Endothelial cell (in vitro differentiated cells): ENCODE measurements around the gene SELENON. TPM values are rescaled to one million over a fixed set of nuclear protein-coding genes. Genes with fewer than 3 reads are reported as not detected.

Experiments used
- DNase-seq: peaks from one replicate; pipeline ENCODE4 v3.0.0; 2021; ENCODE audit warnings: low spot score
- H3K27ac Mint-ChIP-seq: one replicate; pipeline ENCODE4 v1.8.0; 2021; ENCODE audit warnings: mixed read lengths, inconsistent platforms; ENCODE audit not compliant: unreplicated experiment
- H3K27me3 Mint-ChIP-seq: one replicate; pipeline ENCODE4 v1.8.0; 2021; ENCODE audit warnings: mild to moderate bottlenecking, moderate library complexity, mixed read lengths, inconsistent platforms; ENCODE audit not compliant: unreplicated experiment
- H3K36me3 Mint-ChIP-seq: one replicate; pipeline ENCODE4 v1.8.0; 2021; ENCODE audit warnings: mild to moderate bottlenecking, low read depth, mixed read lengths, inconsistent platforms; ENCODE audit not compliant: unreplicated experiment
- H3K4me1 Mint-ChIP-seq: one replicate; pipeline ENCODE4 v1.8.0; 2021; ENCODE audit warnings: mild to moderate bottlenecking, mixed read lengths, inconsistent platforms; ENCODE audit not compliant: unreplicated experiment
- H3K4me3 Mint-ChIP-seq: one replicate; pipeline ENCODE4 v1.8.0; 2021; ENCODE audit warnings: mild to moderate bottlenecking, mixed read lengths, inconsistent platforms; ENCODE audit not compliant: unreplicated experiment
- H3K9me3 Mint-ChIP-seq: one replicate; pipeline ENCODE4 v1.8.0; 2021; ENCODE audit warnings: mixed read lengths, inconsistent platforms; ENCODE audit not compliant: unreplicated experiment
- total RNA-seq: library from RNA; stranded (reverse); fragmentation: NEBNext Ultra II Directional; extraction: Animal tissue kit (Norgen Biotek cat#: 25700); gene quantifications from one replicate; pipeline ENCODE4 v1.2.1, GENCODE V29; 2021; ENCODE audit not compliant: unreplicated experiment
- TF ChIP-seq, protein P1 (sequence below): fragments of 200-600 bp; sonication (generic); IDR thresholded peaks from one replicate; pipeline ENCODE4 v1.5.0; 2021; ENCODE audit warnings: antibody characterized with exemption; ENCODE audit not compliant: unreplicated experiment

The SELENON gene
- total RNA-seq, 1 donor from 2014 or later = 284 TPM

DNA sequence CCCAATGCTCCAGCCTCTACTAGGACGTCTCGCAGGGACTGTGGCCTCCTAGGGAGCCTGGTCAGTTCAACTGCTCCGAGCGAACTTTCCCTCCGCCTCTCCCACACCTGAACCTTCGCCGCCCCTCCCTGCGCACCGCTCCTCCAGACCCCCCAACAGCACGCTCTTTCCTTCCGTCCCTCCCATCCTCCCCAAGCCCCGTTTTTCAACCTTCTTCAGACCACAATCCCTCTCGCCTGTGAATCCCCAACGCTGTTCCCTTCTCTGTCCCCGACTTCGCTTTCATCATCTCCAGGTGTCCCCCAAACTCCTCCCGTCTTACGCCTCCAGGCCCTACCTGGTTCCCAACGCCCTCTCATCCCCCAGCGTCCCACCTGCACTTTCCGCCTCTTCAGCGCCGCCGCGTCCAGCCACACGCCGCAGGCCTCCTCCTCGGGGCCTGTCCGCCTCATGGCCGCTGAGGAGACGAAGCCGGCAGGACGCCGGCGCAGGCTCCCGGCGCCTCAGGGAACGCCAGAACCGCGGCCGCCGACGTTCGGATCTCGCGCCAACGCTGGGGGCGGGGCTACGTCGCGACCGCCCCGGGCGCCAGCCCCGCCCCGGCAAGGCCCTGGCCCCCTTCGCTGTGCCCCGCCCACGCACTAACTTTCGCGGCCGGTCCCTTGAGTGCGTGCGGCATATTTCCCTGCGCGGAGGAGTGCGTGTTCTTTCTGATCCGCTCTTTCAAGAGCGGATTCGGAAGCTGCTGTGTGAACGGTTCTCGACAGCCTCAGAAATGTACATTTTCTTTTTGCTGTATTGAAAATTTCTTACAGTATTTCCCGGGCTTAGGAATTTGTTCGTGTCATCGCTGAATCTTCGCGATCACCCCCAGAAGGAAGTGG lies 59.2 kb downstream of the SELENON start, which contains the start of gene AUNIP:
AUNIP (minus strand) TSS at position 552 of the 884 bp plus-strand sequence; CDS start at position 452, 100 bp downstream.
- Mint-ChIP-seq H3K27me3 (peaks cover 8% of the 10 kb centered on the region), H3K4me1 (peaks cover 15% of the 10 kb centered on the region)
- TF ChIP-seq, protein P1, sequence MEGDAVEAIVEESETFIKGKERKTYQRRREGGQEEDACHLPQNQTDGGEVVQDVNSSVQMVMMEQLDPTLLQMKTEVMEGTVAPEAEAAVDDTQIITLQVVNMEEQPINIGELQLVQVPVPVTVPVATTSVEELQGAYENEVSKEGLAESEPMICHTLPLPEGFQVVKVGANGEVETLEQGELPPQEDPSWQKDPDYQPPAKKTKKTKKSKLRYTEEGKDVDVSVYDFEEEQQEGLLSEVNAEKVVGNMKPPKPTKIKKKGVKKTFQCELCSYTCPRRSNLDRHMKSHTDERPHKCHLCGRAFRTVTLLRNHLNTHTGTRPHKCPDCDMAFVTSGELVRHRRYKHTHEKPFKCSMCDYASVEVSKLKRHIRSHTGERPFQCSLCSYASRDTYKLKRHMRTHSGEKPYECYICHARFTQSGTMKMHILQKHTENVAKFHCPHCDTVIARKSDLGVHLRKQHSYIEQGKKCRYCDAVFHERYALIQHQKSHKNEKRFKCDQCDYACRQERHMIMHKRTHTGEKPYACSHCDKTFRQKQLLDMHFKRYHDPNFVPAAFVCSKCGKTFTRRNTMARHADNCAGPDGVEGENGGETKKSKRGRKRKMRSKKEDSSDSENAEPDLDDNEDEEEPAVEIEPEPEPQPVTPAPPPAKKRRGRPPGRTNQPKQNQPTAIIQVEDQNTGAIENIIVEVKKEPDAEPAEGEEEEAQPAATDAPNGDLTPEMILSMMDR = no peak

GRCh38 chr1:25861316-25862286 lies 61.6 kb downstream of the SELENON start:
- peaks cover 9% of the 10 kb centered on the region for H3K27me3 Mint-ChIP-seq
- peaks cover 24% of the 10 kb centered on the region for H3K36me3 Mint-ChIP-seq
- no peaks in the 10 kb centered on the region for H3K9me3 Mint-ChIP-seq
- H3K4me3 Mint-ChIP-seq = no peak overlapping the region
- peaks cover 15% of the 10 kb centered on the region for H3K4me1 Mint-ChIP-seq
- H3K27ac Mint-ChIP-seq = peak overlapping the region; percentile 79
- DNase-seq = no peak
- TF ChIP-seq, protein P1 = no peak

More for the DNA sequence above, 59.2 kb downstream of the SELENON start, which contains the start of gene AUNIP:
- DNase-seq = peak; percentile 91
- H3K36me3 Mint-ChIP-seq = peaks cover 16% of the 10 kb centered on the region
- no peaks in the 10 kb centered on the region for H3K9me3 Mint-ChIP-seq
- H3K27ac Mint-ChIP-seq = peak within 1 kb of the TSS; percentile 90
- peak within 1 kb of the TSS; percentile 94 for H3K4me3 Mint-ChIP-seq

DNA sequence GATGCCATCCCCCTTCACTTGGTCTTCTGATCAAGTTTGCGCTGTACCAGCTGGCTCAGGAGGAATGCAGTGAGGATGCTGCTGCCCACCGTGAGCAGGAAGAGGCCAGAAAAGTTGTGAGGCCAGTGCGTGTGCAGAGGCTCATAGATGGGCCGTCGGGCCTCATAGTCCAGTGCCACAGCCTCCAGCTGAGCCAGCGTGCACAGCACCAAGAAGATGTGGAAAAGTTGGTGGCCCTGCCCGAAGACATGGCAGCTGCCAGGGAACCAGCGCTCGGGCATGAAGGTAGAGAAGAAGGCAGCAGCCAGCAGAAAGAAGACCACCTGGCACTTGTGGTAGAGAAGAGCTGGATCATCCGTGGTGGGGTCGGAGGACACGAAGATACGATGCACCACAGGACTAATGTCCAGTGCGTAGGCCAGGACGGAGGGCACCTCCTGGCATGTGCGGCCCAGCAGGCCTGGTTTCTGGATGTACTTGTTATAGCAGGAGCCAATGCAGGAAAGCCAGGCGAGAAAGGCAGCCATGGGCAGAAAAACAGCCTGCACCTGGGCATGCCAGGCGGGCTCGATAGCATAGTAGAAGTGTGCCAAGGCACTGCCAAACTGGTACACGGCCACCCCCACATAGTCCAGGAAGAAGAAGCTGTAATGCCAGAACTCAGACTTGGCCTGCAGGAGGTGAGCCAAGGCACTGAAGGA lies 62.9 kb downstream of the SELENON start:
- Mint-ChIP-seq H3K27ac (no peak overlapping the region), H3K9me3 (no peaks in the 10 kb centered on the region), H3K27me3 (peaks cover 9% of the 10 kb centered on the region), H3K4me3 (no peak overlapping the region), H3K4me1 (peaks cover 18% of the 10 kb centered on the region), H3K36me3 (peaks cover 29% of the 10 kb centered on the region)
- TF ChIP-seq, protein P1 = no peak
- no peak for DNase-seq

DNA sequence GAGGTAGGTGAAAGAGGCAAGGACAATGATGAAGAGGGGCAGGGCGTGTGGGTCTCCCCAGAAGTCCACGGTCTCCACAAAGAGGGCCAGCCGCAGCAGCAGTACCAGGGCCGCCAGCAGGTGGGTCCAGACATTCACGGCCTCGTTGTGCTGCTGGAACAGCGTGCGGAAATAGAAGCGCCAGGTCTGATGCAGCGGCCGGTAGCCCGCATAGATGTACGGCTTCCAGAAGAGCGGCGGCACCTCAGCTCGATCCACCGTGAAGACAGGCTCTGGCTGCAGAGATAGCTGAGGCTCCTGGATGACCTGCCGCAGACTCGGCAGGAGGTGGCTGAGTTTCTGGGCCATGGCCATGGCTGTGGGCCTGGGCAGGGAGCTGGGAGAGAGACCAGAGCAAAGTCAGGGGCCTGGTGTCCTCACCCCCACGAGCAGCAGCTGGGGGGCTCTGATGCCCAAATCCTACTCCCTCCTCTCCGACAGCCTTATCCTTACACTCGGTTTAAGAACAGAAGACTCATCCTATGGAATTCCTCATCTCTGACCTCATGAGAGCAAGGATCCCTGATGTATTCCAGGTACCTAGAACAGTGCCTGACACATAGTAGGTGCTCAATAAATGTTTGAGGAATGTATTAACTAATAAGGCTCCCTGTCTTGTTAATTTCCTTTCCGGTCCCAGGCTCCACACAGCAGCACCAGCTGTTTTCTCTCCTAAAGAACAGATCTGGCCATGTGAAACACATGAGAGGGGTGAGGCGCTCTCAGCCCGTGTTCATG lies 63.7 kb downstream of the SELENON start:
- TF ChIP-seq, protein P1 = no peak
- no peaks in the 10 kb centered on the region for H3K9me3 Mint-ChIP-seq
- no peak overlapping the region for H3K4me3 Mint-ChIP-seq
- no peak overlapping the region for H3K27ac Mint-ChIP-seq
- H3K4me1 Mint-ChIP-seq = peaks cover 17% of the 10 kb centered on the region
- peaks cover 29% of the 10 kb centered on the region for H3K36me3 Mint-ChIP-seq
- no peak for DNase-seq
- peaks cover 9% of the 10 kb centered on the region for H3K27me3 Mint-ChIP-seq
